ENCODE results near the gene MYL11.

The MYL11 gene

GRCh38 chr16:30346286-30346685 lies 28.3 kb upstream of the MYL11 start:
- Histone ChIP-seq H3K9ac (ENCODE audit: low read length in 2 of 2) (no peak overlapping the region), H3K36me3 (ENCODE audit: control insufficient read depth in 2 of 2, insufficient read depth in 2 of 2, low read length in 2 of 2) (peaks cover 11 to 12% of the 10 kb centered on the region in 2 donors), H3K9me3 (ENCODE audit: control insufficient read depth in 2 of 2, low read length in 2 of 2) (no peaks in the 10 kb centered on the region), H3K27me3 (ENCODE audit: control insufficient read depth in 1 of 2, insufficient read depth in 2 of 2, low read length in 2 of 2) (no peaks in the 10 kb centered on the region), H3K4me3 (ENCODE audit: low read length in 2 of 2) (no peak overlapping the region), H3K4me1 (ENCODE audit: control insufficient read depth, insufficient read depth, low read length) (no peaks in the 10 kb centered on the region), H3K27ac (ENCODE audit: low read length) (no peak overlapping the region)

- H3K27me3 ChIP-seq (ENCODE audit: control insufficient read depth in 1 of 2, insufficient read depth in 2 of 2, low read length in 2 of 2): no peaks in the 10 kb centered on the region
Observed at GRCh38 chr16:30348113-30348512, 26.5 kb upstream of the MYL11 start.

GRCh38 chr16:30348929-30349328 lies 25.7 kb upstream of the MYL11 start:
- H3K27me3 ChIP-seq (ENCODE audit: control insufficient read depth in 1 of 2, insufficient read depth in 2 of 2, low read length in 2 of 2): no peaks in the 10 kb centered on the region
- no peak overlapping the region for H3K4me3 ChIP-seq (ENCODE audit: low read length in 2 of 2)
- H3K9ac ChIP-seq (ENCODE audit: low read length in 2 of 2): no peak overlapping the region
- no peaks in the 10 kb centered on the region for H3K9me3 ChIP-seq (ENCODE audit: control insufficient read depth in 2 of 2, low read length in 2 of 2)
- H3K27ac ChIP-seq (ENCODE audit: low read length): no peak overlapping the region
- peaks cover 18 to 23% of the 10 kb centered on the region in 2 donors for H3K36me3 ChIP-seq (ENCODE audit: control insufficient read depth in 2 of 2, insufficient read depth in 2 of 2, low read length in 2 of 2)
- peaks cover 25% of the 10 kb centered on the region for H3K4me1 ChIP-seq (ENCODE audit: control insufficient read depth, insufficient read depth, low read length)

More at GRCh38 chr16:30348113-30348512, 26.5 kb upstream of the MYL11 start:
- Histone ChIP-seq H3K4me1 (ENCODE audit: control insufficient read depth, insufficient read depth, low read length) (peaks cover 17% of the 10 kb centered on the region), H3K27ac (ENCODE audit: low read length) (no peak overlapping the region), H3K9me3 (ENCODE audit: control insufficient read depth in 2 of 2, low read length in 2 of 2) (no peaks in the 10 kb centered on the region), H3K9ac (ENCODE audit: low read length in 2 of 2) (no peak overlapping the region), H3K4me3 (ENCODE audit: low read length in 2 of 2) (no peak overlapping the region), H3K36me3 (ENCODE audit: control insufficient read depth in 2 of 2, insufficient read depth in 2 of 2, low read length in 2 of 2) (peaks cover 12 to 20% of the 10 kb centered on the region in 2 donors)

GRCh38 chr16:30349675-30350074 lies 24.9 kb upstream of the MYL11 start:
- Histone ChIP-seq H3K36me3 (ENCODE audit: control insufficient read depth in 2 of 2, insufficient read depth in 2 of 2, low read length in 2 of 2) (peaks cover 18 to 23% of the 10 kb centered on the region in 2 donors), H3K4me3 (ENCODE audit: low read length in 2 of 2) (no peak overlapping the region), H3K4me1 (ENCODE audit: control insufficient read depth, insufficient read depth, low read length) (peaks cover 32% of the 10 kb centered on the region), H3K9me3 (ENCODE audit: control insufficient read depth in 2 of 2, low read length in 2 of 2) (no peaks in the 10 kb centered on the region), H3K27ac (ENCODE audit: low read length) (no peak overlapping the region), H3K27me3 (ENCODE audit: control insufficient read depth in 1 of 2, insufficient read depth in 2 of 2, low read length in 2 of 2) (no peaks in the 10 kb centered on the region), H3K9ac (ENCODE audit: low read length in 2 of 2) (no peak overlapping the region)

GRCh38 chr16:30350134-30350871 lies 24.3 kb upstream of the MYL11 start:
- H3K4me3 ChIP-seq (ENCODE audit: low read length in 2 of 2): no peak overlapping the region
- no peak overlapping the region for H3K9ac ChIP-seq (ENCODE audit: low read length in 2 of 2)
- H3K9me3 ChIP-seq (ENCODE audit: control insufficient read depth in 2 of 2, low read length in 2 of 2): no peaks in the 10 kb centered on the region
- H3K27me3 ChIP-seq (ENCODE audit: control insufficient read depth in 1 of 2, insufficient read depth in 2 of 2, low read length in 2 of 2): no peaks in the 10 kb centered on the region
- peaks cover 36% of the 10 kb centered on the region for H3K4me1 ChIP-seq (ENCODE audit: control insufficient read depth, insufficient read depth, low read length)
- H3K27ac ChIP-seq (ENCODE audit: low read length): peak overlapping the region; percentile 31
- peaks cover 18 to 23% of the 10 kb centered on the region in 2 donors for H3K36me3 ChIP-seq (ENCODE audit: control insufficient read depth in 2 of 2, insufficient read depth in 2 of 2, low read length in 2 of 2)

- peaks cover 43% of the 10 kb centered on the region for H3K4me1 ChIP-seq (ENCODE audit: control insufficient read depth, insufficient read depth, low read length)
- peaks cover 18 to 23% of the 10 kb centered on the region in 2 donors for H3K36me3 ChIP-seq (ENCODE audit: control insufficient read depth in 2 of 2, insufficient read depth in 2 of 2, low read length in 2 of 2)
- H3K4me3 ChIP-seq (ENCODE audit: low read length in 2 of 2): no peak overlapping the region
- no peak overlapping the region for H3K9ac ChIP-seq (ENCODE audit: low read length in 2 of 2)
- H3K27ac ChIP-seq (ENCODE audit: low read length): no peak overlapping the region
- H3K9me3 ChIP-seq (ENCODE audit: control insufficient read depth in 2 of 2, low read length in 2 of 2): no peaks in the 10 kb centered on the region
- H3K27me3 ChIP-seq (ENCODE audit: control insufficient read depth in 1 of 2, insufficient read depth in 2 of 2, low read length in 2 of 2): no peaks in the 10 kb centered on the region
Observed at GRCh38 chr16:30351001-30351441, 23.6 kb upstream of the MYL11 start.

GRCh38 chr16:30351586-30352419 lies 22.8 kb upstream of the MYL11 start:
- H3K4me3 ChIP-seq (ENCODE audit: low read length in 2 of 2): peak overlapping the region in 1 of 2 donors; percentile 47
- peaks cover 51% of the 10 kb centered on the region for H3K4me1 ChIP-seq (ENCODE audit: control insufficient read depth, insufficient read depth, low read length)
- no peaks in the 10 kb centered on the region for H3K27me3 ChIP-seq (ENCODE audit: control insufficient read depth in 1 of 2, insufficient read depth in 2 of 2, low read length in 2 of 2)
- H3K36me3 ChIP-seq (ENCODE audit: control insufficient read depth in 2 of 2, insufficient read depth in 2 of 2, low read length in 2 of 2): peaks cover 18 to 23% of the 10 kb centered on the region in 2 donors
- peak overlapping the region; percentile 97 for H3K27ac ChIP-seq (ENCODE audit: low read length)
- no peaks in the 10 kb centered on the region for H3K9me3 ChIP-seq (ENCODE audit: control insufficient read depth in 2 of 2, low read length in 2 of 2)
- H3K9ac ChIP-seq (ENCODE audit: low read length in 2 of 2): peak overlapping the region; percentile 34 to 55

- no peaks in the 10 kb centered on the region for H3K9me3 ChIP-seq (ENCODE audit: control insufficient read depth in 2 of 2, low read length in 2 of 2)
- peaks cover 23 to 26% of the 10 kb centered on the region in 2 donors for H3K36me3 ChIP-seq (ENCODE audit: control insufficient read depth in 2 of 2, insufficient read depth in 2 of 2, low read length in 2 of 2)
- peak overlapping the region in 1 of 2 donors; percentile 47 for H3K4me3 ChIP-seq (ENCODE audit: low read length in 2 of 2)
- peaks cover 52% of the 10 kb centered on the region for H3K4me1 ChIP-seq (ENCODE audit: control insufficient read depth, insufficient read depth, low read length)
- H3K27ac ChIP-seq (ENCODE audit: low read length): peak overlapping the region; percentile 97
- peak overlapping the region in 1 of 2 donors; percentile 29 for H3K9ac ChIP-seq (ENCODE audit: low read length in 2 of 2)
- H3K27me3 ChIP-seq (ENCODE audit: control insufficient read depth in 1 of 2, insufficient read depth in 2 of 2, low read length in 2 of 2): no peaks in the 10 kb centered on the region
Observed at GRCh38 chr16:30352488-30353401, 21.9 kb upstream of the MYL11 start.

- H3K4me1 ChIP-seq (ENCODE audit: control insufficient read depth, insufficient read depth, low read length): peaks cover 52% of the 10 kb centered on the region
- H3K4me3 ChIP-seq (ENCODE audit: low read length in 2 of 2): no peak overlapping the region
- peak overlapping the region; percentile 97 for H3K27ac ChIP-seq (ENCODE audit: low read length)
- H3K36me3 ChIP-seq (ENCODE audit: control insufficient read depth in 2 of 2, insufficient read depth in 2 of 2, low read length in 2 of 2): peaks cover 25 to 30% of the 10 kb centered on the region in 2 donors
- H3K9me3 ChIP-seq (ENCODE audit: control insufficient read depth in 2 of 2, low read length in 2 of 2): no peaks in the 10 kb centered on the region
- H3K27me3 ChIP-seq (ENCODE audit: control insufficient read depth in 1 of 2, insufficient read depth in 2 of 2, low read length in 2 of 2): no peaks in the 10 kb centered on the region
- peak overlapping the region in 1 of 2 donors; percentile 87 for H3K9ac ChIP-seq (ENCODE audit: low read length in 2 of 2)
Observed at GRCh38 chr16:30353438-30354129, 21.0 kb upstream of the MYL11 start.

All from stomach smooth muscle (tissue), 2 donors.